NCI-H2171 treated with DMSO at 0.1 percent for 48 hours (cell line): ENCODE results near the gene RSPH4A.
"Not testable (repeated sequence)": the region's sequence is repeated elsewhere in the genome, so short reads cannot be mapped to it uniquely, and the experiment has no call there.

Experiments used
- DNase-seq: peaks from one replicate; lab custom pipeline; 2025; lab: John Stamatoyannopoulos, UW

Gene RSPH4A

DNA sequence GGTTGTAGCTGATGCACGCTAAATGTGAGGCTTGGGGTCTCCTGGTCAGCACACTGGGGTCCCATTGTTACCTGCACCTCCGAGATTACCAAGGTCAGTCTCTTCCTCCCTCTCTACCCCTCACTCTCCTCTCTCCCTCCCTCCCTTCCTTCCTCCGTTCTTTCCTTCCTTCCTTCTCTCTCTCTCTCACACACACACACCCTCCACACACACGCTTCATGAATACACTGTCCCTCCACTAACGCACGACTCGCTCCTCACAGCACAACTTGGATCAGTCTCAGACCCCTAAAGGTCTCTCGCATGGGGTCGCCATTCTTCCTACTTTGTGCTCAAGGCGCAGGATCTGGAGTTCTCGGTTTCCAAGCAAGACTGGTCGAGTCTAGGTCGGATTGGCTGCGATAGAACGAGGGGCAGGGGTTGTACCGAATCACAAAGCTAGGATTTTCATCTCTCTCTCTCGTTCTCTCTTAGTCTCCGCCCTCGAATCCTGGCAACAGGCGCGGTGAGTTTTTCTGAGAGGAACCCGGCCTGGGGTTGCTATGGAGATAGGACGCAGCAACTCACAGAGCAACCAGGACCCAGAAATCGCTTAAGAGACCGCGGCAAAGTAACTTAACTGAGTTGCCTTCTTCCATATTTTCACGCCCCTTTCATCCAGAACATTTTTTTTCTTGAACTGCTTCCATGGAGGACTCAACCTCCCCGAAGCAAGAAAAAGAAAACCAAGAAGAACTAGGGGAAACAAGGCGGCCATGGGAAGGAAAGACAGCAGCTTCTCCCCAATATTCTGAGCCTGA lies at the start of gene RSPH4A:
Gene RSPH4A, plus strand, starts transcription at position 543 of the 800 bp plus-strand sequence. Its CDS starts 145 bp downstream, at position 688.
- DNase-seq = peak; percentile 98

DNA sequence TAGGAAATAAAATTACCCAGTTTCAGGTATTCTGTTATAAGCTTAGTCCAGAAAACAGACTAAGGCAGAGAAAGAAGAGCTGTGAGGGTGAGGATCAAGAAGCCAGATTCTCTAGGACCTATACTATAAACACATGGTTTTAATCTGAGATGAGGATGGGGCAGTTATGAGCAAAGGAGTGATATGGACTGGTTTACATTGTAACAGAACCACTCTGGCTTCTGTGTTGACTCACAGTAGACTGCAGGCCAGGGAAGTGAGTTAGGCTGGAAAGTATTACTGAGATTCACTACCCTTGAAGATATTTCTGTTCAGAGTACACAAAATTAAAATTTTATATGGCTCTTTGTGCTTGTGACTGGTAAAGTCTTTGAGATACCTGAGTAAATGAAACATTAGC lies 48.2 kb upstream of the RSPH4A start:
- no peak for DNase-seq

DNA sequence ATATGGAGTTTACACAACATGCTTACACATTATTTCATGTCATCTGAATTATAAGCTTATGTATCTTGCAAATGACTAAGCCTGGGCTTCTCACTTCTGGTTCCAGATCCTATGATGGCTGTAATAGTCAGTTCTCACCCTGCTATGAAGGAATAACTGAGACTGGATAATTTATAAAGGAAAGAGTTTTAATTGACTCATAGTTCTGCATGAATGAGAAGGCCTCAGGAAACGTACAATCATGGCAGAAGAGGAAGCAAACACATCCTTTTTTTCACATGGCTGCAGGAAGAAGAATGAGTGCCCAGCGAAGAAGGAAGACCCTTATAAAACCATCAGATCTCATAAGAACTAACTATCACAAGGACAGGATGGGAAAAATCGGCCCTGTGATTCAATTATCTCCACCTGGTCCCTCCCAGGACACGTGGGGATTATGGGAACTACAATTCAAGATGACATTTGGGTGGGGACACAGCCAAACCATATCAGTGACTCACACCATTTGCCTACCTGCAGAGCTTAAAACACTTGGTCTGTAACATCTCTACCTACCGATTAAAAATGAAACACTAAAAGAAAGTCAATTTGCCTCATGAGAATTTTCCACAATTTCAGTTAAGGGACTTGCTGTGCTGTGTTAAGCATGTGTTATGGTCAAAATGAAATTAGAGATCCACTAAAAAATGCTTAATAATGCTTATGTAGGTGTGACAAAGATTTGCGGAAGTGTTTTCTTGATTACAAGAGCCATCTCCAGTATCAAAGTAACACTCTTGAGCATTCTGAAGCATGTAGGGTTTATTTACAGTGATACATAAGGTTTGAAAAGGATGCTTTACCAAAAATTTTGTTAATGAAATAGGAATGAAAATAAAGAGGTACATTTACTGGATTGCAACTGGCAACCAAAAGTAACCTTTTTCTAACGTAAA lies 47.2 kb upstream of the RSPH4A start:
- no peak for DNase-seq

DNA sequence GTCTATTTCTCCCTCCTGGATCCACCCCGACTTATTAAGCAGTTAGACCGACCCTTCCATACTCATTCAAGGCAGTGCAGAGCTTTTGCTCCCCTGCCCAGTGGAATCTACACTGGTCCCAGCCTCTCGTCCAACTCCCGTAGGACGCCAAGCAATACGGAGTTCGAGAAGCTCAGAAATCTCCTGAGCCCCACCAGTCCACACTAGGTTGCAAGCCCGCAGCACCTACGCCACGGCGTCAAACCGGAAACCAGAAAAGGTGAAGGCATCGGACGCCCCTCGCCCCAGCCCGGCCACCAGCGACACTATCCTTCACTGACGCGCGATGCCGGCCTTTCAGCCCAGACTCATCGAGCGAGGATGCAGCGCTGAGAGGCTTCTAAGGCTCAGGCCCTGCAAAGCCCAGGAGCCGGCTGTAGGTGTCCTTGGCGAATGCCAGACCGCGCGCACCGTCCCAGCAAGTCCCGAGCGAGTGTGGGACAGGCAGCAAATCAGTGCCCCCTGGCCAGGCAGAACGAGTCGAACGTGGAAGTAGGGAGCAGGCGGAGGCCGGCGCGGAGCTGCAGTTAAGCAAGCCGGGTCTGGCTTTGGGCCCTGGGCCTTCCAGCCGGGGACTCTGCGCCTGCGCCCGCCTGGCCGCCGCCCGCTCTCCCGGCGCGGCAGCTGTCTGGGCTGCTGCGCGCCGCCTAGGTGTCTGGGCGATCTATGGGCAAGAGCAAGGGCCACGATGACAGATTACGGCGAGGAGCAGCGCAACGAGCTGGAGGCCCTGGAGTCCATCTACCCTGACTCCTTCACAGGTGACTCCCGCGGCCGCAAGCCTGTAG lies 45.2 kb upstream of the RSPH4A start, which contains the start of gene RWDD1:
Gene RWDD1, plus strand, starts transcription at position 649 of the 827 bp plus-strand sequence. Its CDS starts 79 bp downstream, at position 728.
- peak; percentile 99 for DNase-seq

DNA sequence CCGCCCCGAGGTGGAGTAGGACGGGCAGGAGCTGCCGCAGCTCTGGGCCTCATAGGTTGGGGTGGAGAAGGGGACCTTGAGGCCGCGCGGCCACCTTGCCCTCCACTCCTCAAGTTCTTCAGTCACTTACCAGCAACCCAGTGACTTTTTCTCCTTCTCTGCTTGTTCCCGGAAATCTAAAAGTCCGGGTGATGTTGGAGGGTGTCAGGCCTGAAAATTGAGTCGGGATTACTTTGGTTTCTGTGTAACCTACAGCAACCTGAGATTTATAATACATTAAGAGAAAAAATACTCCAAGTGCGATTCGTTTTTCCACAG lies 44.6 kb upstream of the RSPH4A start:
- DNase-seq = no peak

DNA sequence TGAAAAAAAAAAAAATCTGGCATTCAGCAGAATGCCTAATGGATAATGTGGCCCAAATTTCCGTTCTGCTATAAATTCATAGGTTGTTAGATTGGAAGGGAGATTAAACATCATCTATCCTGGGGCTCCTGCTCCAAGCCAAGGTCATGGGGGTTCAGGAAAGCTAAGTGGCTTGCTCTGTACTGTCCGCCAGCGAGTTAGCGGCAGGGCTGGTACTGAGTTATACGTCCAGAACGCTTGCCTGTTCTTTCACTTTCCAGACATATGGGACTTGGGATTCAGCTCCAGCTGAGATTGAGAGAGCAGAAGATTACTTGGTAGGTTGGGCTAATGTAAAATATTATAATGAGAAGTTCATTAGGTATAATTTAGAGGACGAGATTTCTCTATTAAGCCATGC lies 44.1 kb upstream of the RSPH4A start:
- peak; percentile 22 for DNase-seq

DNA sequence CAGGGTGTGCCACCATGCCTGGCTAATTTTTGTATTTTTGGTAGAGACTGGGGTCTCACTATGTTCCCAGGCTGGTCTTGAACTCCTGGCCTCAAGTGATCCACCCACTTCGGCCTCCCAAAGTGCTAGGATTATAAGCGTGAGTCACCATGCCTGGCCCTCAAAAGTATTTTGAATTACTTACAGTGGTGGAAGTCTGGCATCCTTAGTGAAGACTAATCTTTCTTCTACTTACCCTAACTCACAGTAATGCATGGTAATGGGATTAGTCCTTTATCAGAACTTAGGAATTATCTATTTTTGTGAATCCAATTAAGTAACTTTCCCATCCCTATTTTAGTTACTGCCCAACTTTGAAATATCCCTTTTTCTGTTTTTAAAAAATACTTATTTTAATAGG lies 41.1 kb upstream of the RSPH4A start:
- DNase-seq = no peak

DNA sequence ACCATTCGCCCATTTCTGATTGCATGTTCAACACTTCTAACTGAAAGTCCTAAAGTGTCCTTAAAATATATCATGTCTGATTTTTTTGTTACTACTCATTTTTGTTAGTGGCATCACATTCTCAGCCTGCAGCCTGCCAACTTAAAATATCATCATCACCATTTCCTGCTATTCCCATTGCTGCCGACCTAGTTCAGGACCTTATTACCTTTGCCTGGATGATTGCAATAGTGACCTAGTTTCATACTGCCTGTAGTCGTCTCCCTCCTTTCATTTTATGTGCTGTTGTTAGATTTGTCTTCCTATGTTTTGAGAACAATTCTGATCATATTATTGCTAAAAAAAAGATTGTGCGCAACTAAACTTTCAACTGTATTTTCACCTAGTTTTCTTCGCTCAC lies 38.8 kb upstream of the RSPH4A start:
- DNase-seq = no peak

DNA sequence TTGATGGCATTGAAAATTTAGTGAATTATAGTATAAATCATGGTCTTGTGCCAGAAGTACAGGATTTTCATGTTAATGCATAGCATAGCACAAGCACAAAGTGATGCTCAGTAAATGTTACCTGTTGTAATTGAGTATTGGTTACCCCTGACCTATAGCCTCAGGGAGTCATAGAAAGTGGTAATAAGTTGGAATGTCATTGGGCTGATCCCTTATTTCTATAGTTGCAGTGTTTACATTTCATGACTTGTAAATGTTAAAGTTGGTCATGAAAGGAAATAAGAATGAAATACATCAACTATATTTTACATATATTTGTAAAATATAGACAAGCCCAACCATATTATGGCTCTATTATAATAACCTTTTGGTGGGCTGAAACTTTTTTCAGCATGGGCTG lies 37.9 kb upstream of the RSPH4A start:
- no peak for DNase-seq

DNA sequence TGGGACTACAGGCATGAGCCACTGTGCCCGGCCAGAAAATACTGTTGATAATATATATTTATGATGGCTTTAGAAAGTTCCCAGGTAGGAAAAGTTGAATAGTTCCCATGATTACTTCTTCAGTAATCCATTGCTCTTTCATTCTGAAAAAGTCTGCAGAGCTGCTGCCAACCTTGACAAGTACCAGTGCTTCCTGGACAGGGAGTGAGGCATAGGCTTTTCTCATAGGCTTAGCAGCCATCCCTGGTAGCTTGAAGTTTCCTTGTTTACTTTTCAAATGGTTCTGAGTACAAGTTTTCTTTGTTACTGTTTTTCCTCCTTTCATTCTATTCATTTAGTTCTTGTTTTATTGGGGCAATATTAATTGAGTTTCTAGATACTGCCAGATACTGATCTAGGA lies 37.1 kb upstream of the RSPH4A start:
- no peak for DNase-seq

DNA sequence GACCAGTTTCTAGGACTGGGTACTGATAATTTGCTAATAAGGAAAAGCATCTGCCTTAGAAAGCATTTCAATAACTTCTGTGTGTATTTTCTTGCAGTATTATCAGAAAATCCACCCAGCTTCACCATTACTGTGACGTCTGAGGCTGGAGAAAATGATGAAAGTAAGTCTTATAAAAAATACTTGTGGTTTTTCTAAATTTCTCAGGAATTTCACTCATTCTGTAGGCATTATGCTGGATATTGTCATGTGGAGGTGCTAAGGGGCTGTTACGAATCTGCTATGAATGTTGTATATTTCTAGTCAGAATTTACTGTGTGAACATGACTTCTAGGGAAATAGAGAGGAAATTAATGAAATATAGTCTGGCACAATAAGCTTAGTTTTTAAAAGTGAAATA lies 36.1 kb upstream of the RSPH4A start:
- no peak for DNase-seq

DNA sequence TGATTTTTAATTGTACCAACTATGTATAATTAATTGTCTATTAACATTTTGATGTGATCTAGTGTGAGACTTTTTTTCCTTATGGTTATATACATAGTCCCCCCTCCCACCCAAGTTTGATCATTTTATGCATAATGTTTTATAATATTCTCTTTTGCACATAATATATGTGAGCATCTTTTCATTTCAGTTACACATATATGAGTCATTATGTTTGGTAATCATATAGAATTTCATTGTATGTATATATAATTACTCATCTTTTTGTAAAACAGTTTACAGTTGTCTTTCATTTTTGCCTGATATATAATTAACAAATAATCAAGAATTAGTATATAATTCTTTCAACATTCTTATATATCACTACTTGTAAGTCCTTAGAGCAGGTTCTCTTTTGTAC lies 30.0 kb upstream of the RSPH4A start:
- DNase-seq = no peak

DNA sequence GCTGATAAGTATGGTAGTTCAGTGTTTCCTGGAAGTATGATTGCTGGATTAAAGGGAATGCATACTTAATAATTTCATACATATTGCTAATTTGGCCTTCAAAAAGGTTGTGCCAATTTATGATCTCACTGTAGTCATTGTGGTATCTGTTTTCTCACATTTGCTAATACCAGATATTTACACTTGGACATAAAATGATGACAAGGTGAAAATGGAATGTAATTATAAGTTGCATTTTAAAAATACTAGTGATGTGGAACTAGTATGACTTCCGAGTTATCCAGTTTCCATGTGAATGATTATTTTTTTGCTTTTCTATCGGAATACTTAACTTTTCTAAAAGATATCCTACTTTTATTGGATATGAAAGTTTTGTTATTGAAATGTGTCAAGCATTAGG lies 29.5 kb upstream of the RSPH4A start:
- DNase-seq = no peak

DNA sequence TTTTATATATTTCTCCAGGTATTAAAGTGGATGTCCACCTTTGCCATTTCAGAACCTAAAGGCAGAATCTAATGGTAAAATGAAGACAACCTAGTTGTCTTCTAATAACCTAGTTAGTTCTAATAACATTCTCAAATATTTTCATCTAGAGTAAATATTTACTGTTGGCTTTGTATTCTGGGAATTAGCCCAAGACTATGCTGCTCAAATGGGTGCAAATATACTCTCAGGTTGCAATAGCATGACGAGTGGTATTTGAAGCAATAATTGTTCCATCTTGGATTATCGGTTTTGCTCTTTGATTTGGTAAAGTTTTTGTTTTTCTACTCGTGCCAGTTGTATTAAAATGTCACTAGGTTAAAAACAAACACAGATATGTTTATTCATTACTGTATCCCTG lies 21.0 kb upstream of the RSPH4A start:
- no peak for DNase-seq

DNA sequence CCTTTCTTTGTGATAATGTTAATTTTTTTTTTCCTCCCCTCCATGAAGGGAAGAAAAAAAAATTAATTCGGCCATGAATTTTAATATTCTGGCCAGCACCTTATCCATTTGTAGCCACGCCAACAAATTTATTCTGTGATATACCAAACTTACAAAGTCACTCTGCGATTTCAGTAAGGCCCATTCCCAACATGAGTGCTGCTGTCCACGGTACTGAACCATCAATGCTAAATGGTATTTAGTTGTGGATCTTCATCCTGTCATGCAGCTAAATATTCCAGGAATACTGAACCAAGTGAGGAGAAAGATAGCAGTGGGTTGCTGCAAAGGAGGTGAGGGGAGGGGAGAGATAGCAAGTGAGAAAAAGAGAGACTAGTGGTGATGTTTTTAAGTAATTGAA lies 19.5 kb upstream of the RSPH4A start:
- DNase-seq = no peak

DNA sequence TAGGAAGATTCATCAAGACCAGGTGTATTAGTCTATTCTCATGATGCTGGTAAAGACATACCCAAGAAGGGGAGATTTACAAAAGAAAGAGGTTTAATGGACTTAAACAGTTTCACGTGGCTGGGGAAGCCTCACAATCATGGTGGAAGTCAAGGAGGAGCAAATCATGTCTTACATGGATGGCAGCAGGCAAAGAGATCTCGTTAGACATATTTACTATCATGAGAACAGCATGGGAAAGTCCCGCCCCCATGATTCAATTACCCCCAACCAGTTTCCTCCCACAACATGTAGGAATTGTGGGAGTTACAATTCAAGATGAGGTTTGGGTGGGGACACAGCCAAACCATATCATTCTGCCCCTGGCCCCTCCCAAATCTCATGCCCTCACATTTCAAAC lies 12.4 kb upstream of the RSPH4A start:
- DNase-seq = not testable (repeated sequence)

DNA sequence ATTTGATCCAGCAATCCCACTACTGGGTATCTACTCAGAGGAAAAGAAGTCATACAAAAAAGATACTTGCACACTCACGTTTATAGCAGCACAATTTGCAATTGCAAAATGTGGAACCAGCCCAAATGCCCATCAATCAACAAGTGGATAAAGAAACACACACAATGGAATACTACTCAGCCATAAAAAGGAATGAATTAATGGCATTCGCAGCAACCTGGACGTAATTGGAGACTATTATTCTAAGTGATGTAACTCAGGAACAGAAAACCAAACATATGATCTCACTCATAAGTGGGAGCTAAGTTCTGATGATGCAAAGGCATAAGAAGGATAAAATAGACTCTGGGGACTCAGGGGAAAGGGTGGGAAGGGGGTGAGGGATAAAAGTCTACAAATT lies 11.4 kb upstream of the RSPH4A start:
- DNase-seq = not testable (repeated sequence)

DNA sequence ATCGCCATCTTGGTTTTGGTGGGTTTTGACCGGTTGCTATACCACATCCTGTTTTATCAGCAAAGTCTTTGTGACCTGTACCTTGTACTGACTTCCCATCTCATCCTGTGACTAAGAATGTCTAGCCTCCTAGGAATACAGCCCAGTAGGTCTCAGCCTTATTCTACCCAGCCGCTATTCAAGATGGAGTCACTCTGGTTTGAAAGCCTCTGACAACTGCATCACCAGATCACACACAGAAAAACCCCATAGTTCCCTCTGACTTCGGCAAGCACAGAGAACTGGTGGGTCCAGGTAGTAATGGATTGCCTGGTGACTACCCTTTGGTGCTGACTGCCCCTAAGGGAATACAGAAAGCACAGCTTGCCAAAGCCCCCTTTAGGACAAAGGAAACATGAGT lies 10.3 kb upstream of the RSPH4A start:
- DNase-seq = no peak

DNA sequence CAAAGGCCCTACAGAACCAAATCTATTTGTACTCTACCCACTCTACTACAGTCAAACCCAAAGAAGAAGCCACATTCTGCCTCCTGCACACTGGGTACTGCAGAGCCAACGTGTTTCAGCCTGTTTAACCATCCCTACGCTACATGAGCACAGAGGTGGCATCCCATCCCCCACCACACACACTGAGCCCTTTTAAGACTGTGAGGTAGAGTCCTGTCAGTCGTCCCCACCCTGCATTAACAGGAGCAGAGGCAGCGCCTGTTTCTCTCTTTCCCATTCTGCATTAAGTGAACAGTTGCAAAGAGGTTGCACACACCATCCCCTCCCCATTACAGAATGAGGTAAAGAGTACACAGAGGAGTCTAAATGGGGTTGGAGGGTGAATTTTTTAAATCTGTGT lies 5.2 kb upstream of the RSPH4A start:
- no peak for DNase-seq

DNA sequence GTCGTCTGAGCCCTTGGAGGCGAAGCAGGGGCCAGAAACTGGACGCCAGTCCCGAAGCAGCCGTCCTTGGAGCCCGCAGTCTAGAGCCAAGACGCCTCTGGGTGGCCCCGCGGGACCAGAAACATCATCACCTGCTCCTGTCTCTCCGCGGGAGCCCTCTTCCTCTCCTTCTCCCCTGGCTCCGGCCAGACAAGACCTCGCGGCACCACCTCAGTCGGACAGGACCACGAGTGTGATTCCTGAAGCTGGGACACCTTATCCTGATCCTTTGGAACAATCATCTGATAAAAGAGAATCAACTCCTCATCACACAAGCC lies 416 bp downstream of the RSPH4A start:
- peak; percentile 31 for DNase-seq

DNA sequence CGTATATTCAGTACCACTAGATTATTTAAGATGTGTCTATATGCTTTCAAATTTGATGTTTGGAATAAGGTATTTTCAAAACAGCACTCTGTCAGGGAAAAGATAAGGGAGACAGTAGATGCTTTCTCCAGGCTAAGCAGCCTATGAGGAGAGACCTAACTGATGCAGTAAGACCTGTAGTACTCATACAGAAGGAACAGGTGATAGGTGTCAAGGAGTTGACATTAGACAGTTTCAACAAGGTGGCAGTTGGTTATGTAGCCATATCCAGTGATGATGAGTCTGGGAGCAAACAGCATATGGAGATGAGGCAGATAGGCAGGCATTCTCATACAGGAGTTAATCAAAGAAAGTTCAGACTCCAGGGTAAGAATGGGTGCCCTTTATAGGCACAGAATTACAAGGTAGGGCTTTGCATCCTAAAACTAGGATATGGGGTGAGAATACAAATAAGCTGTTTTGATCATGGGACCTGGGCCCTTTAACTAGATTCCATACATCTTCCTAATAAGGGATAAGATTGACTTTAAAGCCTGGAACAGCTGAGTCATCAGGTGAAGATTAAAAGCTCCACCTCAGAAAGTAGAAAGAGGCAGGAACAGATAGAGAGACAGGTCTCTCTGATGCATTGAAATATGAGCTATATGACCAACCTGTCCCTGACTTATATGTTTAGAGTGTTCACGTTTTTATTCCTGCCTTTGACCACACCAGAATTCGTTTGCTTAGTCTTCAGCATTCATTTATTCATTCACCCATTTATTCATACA lies 7.9 kb downstream of the RSPH4A start:
- no peak for DNase-seq

DNA sequence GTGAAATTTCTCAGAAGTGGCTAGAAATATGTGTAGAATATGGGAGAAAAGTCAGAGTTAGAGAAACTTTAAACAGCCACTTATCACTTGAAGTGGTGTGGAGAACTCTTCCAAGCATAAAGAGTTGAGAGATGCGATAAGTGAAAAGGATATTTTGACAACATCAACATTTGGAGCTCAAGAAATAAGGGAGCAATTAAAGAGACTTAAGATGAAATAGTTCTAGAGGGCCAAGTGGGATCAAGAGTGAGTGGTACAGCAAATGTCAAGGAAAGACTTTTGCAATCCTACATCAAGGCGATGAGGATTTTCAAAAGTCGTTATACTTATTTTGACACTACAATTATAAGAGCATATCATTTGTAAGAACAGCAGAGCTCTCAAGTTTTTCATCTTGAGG lies 9.6 kb downstream of the RSPH4A start:
- DNase-seq = no peak
